HG03025 (cell line): ENCODE measurements around the gene NUP62.
"Not testable (repeated sequence)": the region's sequence is repeated elsewhere in the genome, so short reads cannot be mapped to it uniquely, and the experiment has no call there.

Source experiments
- ATAC-seq: cut with Tn5 transposase; IDR thresholded peaks from one replicate; pipeline ENCODE4 v1.9.1; 2021; ENCODE audit warnings: mild to moderate bottlenecking, moderate library complexity; ENCODE audit not compliant: unreplicated experiment, low FRiP score

Gene NUP62

GRCh38 chr19:49929121-49929610 lies at the start of gene NUP62, which contains the start of gene ATF5:
Gene NUP62 (minus strand): TSS chr19:49929504. CDS start chr19:49909807, 19,697 bp downstream.
Gene ATF5 (plus strand): TSS chr19:49929205. CDS start chr19:49930851, 1,646 bp downstream.
- ATAC-seq, result peak; percentile 48

GRCh38 chr19:49978324-49978723 lies 49.0 kb upstream of the NUP62 start:
- no peak for ATAC-seq

- ATAC-seq, result no peak
These were observed 48.6 kb upstream of the NUP62 start for GRCh38 chr19:49977881-49978280.

- ATAC-seq, result no peak
These were observed 47.8 kb upstream of the NUP62 start for GRCh38 chr19:49977076-49977475.

GRCh38 chr19:49976496-49976895 lies 47.2 kb upstream of the NUP62 start:
- ATAC-seq, result no peak

GRCh38 chr19:49975051-49975450 lies 45.7 kb upstream of the NUP62 start:
- no peak for ATAC-seq

- no peak for ATAC-seq
These were observed 44.7 kb upstream of the NUP62 start for GRCh38 chr19:49973987-49974386.

GRCh38 chr19:49972841-49973240 lies 43.5 kb upstream of the NUP62 start:
- ATAC-seq, result no peak

- no peak for ATAC-seq
These were observed 42.7 kb upstream of the NUP62 start for GRCh38 chr19:49971991-49972411.

GRCh38 chr19:49969355-49969754 lies 40.1 kb upstream of the NUP62 start:
- ATAC-seq, result not testable (repeated sequence)

GRCh38 chr19:49968279-49968922 lies 39.1 kb upstream of the NUP62 start:
- no peak for ATAC-seq

GRCh38 chr19:49960980-49961379 lies 31.7 kb upstream of the NUP62 start, which contains the start of gene SIGLEC11:
Gene SIGLEC11 (minus strand): TSS chr19:49961172. CDS start chr19:49961081, 91 bp downstream.
- ATAC-seq, result not testable (repeated sequence)

GRCh38 chr19:49959892-49960291 lies 30.6 kb upstream of the NUP62 start:
- not testable (repeated sequence) for ATAC-seq

GRCh38 chr19:49958596-49958995 lies 29.3 kb upstream of the NUP62 start:
- ATAC-seq, result not testable (repeated sequence)

GRCh38 chr19:49958144-49958543 lies 28.8 kb upstream of the NUP62 start:
- not testable (repeated sequence) for ATAC-seq

- ATAC-seq, result no peak
These were observed 28.1 kb upstream of the NUP62 start for GRCh38 chr19:49957262-49957915.

GRCh38 chr19:49956115-49956495 lies 26.8 kb upstream of the NUP62 start:
- ATAC-seq, result no peak

- ATAC-seq, result no peak
These were observed 25.6 kb upstream of the NUP62 start for GRCh38 chr19:49954933-49955332.

- ATAC-seq, result no peak
These were observed 25.0 kb upstream of the NUP62 start for GRCh38 chr19:49954092-49954829.

GRCh38 chr19:49953416-49953815 lies 24.1 kb upstream of the NUP62 start:
- ATAC-seq, result no peak

GRCh38 chr19:49952906-49953305 lies 23.6 kb upstream of the NUP62 start:
- ATAC-seq, result no peak
